Dermis blood vessel endothelial cell (primary cell): ENCODE measurements around the gene PKD2L2. TPM values are rescaled to one million over a fixed set of nuclear protein-coding genes. Genes with fewer than 3 reads are reported as not detected.
"Not testable (repeated sequence)": the region's sequence is repeated elsewhere in the genome, so short reads cannot be mapped to it uniquely, and the experiment has no call there.

Source experiments
- DNase-seq: peaks from one replicate; pipeline ENCODE4 v3.0.0; 2010
- total RNA-seq: library from RNA; depleted of rRNA; stranded (reverse); fragments of >200 nt; gene quantifications from 2 replicates; pipeline ENCODE4 v1.2.3, GENCODE V29; 2014

PKD2L2 gene
- total RNA-seq, 1 donor from 2014 or later, result 0.17 TPM

DNA sequence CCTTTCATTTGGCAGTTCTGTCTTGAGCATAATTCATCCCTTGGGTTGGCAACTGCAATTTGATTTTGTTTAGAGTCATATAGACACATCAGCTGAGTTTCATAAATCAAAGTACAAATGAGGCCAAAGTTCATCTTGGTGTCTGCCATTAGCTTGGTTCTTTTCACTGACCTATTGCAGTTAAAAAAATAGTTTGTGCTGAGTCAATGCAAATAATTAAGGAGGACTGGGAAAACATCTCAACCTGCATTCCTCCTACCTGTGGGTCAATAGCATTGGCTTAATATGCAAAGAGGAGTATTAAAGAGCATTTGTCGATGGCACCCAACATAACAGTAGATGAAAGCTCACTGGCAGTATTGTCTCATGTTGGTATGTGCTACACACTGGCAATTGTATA, 1.6 kb downstream of the PKD2L2 start:
- no peak for DNase-seq

DNA sequence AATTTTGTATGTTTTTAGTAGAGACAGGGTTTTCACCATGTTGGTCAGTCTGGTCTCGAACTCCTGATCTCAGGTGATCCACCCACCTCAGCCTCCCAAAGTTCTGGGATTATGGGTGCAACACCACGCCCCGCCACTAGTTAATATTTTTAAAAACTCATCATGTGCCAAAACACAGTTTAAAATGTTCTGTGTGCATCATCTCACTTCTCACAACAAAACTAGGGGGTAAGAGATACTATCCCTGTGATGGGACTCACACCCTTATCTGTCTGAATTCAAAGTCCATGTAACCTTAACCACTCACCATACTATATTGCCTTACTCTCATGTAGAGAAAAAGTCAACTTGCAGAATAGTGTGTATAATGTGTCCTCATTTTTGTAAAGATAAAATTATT, 2.6 kb downstream of the PKD2L2 start:
- no peak for DNase-seq

DNA sequence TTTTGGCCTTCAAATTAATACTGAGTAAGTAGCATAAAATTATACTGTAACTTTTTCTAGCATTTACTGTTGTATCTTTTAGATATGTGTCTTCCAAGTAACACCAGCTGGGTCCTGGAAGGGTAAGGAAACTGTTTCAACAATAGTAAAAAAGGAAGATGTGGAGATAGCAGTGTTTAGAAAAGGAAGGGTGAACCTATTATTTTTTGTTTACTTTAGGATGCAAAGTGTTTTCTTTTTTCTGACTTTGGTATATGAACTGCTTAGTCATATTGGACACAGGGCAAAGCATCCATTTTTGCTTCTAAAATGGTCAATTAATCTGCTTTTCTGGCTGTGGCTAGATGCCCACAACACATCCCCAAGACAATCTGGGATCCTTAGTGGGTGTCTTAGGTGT, 5.3 kb downstream of the PKD2L2 start:
- DNase-seq, result peak; percentile 19

DNA sequence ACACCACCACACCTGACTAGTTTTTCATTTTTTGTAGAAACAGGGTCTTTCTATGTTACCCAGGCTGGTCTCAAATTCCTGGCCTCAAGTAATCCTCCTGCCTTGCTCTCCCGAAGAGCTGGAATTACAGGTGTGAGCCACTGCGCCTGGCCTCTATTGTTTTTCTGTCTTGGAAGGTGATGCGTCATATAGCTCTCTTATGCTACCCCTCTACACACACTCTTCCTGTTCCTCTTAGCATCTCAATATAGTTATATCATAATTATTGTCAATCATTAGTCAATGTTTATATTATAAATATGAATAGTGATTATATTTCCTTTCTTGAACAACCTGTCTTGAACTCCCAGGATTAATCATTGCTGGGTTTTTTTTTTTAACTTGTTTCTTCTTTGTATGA, 7.3 kb downstream of the PKD2L2 start:
- DNase-seq, result peak; percentile 71

DNA sequence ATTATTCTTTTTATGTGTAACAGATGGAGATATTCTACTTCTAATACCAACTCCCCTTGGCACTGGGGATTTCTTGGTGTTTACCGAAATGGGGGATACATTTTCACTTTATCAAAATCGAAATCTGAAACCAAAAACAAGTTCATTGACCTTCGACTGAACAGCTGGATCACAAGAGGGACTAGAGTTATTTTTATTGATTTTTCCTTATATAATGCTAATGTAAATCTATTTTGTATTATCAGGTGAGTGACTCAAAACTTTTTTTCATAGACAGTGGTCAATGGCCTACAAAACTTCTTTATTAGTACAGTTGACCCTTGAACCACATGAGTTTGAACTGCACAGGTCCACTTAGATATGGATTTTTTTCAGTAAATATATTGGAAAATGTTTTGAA, 10.2 kb downstream of the PKD2L2 start:
- DNase-seq, result no peak

DNA sequence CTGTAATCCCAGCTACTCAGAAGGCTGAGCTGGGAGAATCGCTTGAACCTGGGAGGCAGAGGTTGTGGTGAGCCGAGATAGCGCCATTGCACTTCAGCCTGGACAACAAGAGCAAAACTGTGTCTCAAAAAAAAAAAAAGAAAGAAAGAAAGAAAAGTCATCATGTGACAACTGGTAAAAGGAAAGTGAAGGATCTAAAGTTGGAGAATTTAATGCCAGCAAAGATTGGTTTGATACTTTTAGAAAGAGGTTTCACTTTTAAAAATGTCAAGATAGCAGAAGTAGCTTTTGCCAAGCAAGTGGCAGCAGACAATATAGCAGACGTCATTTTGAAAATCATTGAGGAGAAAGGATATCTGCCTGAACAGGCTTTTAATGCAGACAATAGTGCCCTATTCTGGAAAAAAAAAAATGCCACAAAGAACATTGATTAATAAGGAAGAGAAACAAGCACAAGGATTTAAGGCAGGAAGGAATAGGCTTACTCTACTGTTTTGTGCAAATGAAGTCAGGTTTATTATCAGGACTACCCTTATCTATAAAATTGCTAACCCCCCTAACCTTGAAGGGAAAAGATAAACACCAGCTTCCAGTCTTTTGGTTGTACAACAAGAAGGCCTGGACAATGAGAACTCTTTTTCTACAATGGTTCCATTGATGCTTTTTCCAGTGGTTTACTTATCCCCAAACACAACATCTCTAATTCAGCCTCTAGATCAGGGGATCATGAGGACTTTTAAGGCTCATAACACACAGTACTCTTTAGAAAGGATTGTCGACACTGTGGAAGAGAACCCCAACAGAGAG, 12.0 kb downstream of the PKD2L2 start:
- DNase-seq, result no peak

DNA sequence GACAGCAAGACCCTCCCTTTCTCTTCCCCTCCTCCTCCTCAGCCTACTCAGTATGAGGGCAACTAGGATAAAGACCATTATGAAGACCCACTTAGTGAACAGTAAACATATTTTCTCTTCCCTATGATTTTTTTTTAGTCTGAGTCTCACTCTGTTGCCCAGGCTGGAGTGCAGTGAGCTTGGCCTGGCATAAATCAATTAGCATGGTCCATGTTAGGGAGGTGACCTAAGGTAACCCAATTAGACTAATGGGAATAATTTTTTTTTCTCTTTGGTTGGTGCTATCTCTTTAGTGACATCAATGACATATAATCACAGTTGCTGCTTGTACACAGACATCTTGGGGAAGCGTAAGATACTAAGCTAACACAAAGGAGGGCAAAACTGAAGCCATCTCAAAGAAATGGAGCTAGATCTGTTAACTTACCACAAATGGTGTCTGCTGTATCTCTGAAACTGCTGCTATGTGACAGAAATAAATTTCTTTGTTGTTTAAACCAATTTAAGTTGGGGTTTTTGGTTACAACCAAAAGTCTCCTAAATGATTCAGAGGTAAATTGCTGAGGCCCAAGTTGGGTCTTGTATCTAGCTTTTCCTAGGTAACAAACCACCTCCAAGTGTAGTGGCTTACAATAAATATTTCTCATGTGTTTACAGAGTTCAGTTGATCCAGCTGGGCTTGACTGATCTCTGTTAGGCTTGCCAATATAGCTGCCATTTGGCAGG, 13.3 kb downstream of the PKD2L2 start:
- DNase-seq, result no peak

DNA sequence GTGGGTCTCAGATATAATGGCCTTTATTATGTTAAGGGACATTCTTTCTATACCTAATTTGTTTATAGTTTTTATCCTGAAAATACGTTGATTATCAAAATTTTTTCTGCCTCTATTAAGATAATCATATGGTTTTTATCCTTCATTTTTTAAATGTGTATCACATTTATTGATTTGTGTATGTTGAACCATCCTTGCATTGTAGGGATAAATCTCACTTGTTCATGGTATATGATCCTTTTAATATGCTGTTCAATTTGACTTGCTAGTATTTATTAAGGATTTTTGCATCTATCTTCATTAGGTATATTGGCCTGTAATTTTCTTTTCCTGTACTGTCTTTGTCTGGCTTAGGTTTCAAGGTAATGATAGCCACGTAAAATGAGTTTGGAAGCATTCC, 25.5 kb downstream of the PKD2L2 start:
- no peak for DNase-seq

DNA sequence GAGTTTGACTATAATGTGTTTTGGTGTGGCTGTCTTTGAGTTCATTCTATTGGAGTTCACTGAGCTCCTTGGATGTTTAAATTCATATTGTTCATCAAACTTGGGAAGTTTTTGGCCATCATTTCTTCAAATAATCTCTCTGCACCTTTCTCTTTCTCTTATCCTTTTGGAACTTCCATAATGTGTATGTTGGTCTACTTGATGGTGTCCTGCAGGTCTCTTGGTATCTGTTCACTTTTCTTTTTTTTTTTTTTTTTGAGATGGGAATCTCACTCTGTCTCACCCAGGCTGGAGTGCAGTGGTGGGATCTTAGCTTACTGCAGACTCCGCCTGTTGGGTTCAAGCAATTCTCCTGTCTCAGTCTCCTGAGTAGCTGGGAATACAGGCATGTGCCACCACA, 27.7 kb downstream of the PKD2L2 start:
- no peak for DNase-seq

DNA sequence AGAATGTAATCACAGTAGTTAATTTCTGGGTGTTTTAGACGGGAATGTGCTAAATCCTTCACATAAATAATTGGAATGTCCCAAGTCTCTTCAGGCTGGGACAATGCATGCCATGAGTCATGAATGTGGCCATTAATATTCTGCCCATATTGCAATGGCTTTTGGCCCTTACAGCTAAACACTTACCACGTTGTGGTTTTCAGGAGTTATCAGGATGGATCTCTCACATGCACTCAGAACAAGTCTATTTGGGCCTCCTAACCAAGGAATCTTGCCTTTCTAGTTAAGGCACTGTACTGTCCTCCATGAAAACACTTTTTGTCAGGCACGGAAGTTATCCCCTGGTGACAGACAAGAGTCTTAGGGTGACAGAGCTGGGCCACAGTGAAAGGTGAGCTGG, 32.7 kb downstream of the PKD2L2 start:
- no peak for DNase-seq

DNA sequence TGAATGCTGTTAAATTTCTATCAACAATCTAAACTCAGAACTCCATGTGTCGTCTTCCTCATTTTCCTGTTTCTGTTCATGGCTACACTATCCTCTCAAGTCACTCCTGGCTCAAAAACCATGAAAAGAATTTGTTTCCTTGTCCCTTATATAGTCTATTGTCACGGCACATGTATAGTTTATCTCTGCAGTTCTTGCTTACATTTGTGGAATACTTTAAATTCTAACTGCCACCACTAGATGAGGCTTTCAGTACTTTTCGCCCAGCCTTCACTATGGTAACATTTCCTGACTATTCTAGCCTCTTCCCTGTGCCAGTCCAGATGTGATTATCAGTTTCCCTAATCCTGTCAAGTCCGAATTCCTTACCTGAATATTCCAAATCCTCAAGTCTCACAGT, 34.6 kb downstream of the PKD2L2 start:
- DNase-seq, result peak; percentile 53

DNA sequence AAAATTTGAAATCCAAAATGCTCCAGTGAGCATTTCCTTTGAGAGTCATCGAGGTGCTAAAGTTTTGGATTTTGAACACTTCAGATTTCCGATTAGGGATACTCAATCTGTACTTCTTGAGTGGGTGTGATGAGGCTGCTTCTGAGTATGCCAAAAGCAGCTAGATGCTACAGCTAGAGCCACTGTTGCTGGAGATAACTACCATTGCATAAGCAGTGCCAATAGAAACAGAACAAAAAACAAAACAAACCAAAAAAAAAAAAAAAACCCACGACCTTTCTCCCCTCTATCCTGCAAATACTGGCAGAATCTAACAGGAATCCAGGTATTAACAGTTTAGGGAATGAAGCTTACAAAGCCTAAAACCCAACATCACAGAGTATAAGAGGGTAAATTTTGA, 43.5 kb downstream of the PKD2L2 start:
- no peak for DNase-seq

DNA sequence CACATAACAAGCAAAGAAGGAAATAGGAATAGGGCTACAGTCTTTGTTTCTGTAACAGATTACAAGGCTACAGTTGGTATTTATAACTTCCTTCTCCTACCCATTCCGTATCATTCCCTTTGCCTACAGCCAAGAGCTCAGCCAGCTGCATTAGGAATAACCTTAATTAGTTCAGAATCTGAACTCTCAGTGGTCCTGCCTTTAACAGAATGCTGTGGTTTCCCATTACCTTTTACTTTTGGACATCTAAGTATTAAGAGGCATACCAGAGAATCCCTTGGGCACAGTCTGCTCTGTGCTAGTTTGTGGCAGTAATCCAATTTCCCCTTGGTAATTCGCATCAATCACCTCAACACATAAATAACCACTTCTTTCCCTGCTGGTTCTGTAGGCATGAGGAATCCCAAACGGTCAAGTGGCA, 44.2 kb downstream of the PKD2L2 start:
- DNase-seq, result peak; percentile 21

DNA sequence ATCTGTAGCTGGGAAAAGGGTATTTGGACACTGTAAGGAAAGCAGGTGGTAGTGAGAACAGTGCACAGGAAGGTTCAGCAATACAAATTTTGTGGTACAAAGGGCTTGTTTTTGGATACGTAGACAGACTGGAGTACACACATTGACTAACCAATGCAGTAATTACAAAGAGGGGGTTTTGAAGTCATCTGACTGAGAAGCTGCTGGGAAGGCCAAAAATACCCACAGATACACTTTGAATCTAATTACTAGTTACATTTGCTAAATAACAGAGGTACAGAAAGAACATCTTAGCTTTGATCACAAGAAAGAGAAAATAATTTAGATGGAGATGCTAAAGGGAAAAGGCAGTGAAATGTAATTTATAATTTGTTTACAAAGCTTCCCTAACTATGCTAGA, 45.9 kb downstream of the PKD2L2 start:
- DNase-seq, result no peak

DNA sequence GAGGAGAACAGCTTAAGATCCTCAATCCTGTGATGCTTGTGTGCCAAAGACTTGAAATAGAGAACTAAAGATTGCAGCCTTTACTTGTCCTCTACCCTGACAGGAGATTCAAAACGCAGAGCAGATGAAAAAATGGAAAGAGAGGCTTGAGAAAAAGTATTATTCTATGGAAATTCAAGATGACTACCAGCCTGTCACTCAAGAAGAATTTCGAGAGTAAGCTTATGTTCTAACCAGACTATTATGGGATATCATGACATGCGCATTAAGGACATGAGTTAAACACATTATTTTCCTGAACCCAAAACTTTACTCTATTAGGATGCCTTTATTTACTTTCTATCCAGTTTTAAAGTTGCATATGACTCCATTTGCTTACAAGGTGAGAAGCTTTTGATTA, 46.4 kb downstream of the PKD2L2 start:
- DNase-seq, result no peak

DNA sequence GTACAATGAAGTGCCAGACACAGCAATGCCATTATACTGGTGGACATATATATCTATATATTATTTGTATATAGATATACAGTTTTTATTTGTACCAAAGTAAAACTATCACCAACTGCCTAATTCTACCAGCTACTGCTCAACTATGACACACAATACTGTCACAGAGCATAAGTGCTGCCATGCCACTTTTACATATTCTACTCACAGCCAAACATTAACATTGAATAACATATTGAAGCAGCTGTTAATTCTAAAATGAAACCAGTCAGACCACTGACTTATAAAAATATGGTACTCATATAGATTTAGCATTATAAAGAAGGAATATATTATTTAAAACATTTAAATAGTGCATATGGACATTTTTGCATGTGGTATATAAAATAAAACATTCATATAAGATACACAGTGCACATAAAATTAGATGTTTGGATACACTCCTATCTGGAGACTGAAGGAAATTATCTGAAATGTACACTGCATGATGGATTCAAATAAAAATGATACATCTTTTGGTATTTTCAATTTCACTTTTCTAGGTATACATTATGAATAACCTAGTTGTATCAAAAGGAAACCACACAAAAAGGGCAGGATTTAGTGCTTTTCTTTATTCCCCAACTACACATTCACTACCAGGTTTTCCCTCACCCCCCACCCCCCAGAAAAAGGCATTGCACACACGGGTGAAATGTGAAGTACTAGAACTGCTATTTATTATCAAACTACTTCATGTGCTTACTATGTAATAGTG, 48.9 kb downstream of the PKD2L2 start:
- DNase-seq, result no peak

DNA sequence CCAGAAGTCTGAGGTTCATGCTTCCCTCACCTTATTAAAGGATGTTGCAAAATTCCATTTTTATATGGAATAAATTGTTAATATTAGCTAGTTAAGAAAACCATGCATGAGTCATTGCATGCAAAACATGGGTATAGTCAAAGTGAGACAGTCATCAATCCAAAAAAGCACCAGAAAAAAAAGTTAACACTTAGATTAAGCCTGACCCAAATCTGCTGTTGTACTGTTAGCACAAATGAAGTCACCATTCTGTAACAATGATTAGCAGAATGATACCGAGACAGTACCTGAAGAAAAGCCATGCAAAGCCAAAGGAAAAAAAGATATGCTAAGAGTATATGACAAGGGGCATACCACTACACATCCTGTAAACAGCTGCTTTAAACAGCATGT, 49.5 kb downstream of the PKD2L2 start:
- DNase-seq, result no peak

DNA sequence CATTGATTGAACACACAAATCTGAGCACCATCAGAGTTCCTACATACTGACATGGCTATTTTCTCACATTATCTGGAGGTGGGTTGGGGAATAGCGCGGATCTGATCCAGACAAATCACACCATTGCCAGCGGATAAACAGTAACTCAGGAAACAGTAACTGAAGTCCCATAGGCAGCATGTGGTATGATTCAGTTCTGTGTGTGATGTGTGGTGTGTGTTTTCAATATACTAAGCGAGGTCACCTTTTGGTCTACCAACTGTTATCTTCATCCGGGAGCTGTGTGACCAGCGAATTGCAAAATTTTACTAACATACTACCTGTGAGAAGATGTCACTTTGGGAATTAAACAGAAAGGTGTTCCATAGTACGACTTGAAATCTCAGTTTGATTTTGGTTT, 50.1 kb downstream of the PKD2L2 start:
- no peak for DNase-seq

DNA sequence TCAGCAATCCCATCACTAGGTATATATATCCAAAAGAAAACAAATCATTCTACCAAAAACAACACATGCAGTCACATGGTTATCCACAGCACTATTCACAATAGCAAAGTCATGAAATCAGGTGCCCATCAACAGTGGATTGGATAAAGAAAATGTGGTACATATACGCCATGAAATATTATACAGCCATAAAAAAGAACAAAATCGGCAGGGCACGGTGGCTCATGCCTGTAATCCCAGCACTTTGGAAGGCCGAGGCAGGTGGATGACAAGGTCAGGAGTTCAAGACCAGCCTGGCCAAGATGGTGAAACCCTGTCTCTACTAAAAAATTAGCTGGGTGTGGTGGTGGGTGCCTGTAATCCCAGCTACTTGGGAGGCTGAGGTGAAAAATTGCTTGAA, 55.0 kb downstream of the PKD2L2 start:
- DNase-seq, result not testable (repeated sequence)

DNA sequence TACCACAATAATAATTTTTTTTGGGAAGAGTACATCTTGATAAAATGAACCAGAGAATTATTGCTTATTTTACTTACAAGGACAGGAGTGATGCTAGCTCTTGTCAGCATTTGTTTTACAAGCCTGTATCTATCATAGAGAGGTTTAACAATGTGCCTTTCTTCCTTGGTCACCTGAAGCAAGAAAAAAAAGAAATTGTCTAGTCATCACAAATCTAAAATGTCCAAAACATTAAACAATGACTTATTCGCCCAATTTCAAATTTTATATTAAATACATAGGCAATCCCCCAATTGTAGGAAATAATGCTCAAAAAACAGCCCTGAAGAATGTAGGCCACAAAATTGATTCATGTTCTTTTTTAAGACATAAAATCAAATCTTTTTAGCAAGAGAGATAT, 56.6 kb downstream of the PKD2L2 start:
- DNase-seq, result no peak

DNA sequence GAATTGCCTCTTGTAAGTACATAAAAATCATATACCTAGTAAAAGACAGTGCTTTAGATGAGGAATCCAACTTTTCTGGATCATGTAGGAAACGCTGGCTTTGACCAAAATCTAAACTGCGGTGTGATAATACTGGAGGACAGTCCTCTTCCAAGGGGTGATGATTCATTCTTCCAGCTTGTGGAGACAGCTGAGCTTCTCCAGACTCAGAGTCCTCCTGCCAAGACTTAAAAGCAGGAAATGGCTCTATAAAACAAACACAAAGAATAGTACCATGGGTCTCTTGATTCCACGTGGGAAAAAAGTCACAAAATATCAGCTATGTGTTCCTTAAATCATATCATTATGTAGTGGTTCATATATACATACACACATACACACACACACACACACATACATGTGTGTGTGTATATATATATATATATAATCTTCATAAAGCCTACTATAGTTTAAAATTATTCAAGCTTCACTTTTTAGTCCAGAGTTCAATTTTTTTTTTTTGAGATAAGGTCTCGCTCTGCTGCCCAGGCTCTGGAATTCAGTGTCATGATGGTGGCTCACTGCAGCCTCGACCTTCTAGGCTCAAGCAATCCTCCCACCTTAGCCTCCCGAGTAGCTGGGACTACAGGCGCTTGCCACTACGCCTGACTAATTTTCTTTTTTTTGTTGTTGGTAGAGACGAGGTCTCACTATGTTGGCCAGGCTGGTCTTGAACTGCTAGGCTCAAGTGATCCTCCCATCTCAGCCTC, 65.0 kb downstream of the PKD2L2 start:
- DNase-seq, result peak; percentile 90

DNA sequence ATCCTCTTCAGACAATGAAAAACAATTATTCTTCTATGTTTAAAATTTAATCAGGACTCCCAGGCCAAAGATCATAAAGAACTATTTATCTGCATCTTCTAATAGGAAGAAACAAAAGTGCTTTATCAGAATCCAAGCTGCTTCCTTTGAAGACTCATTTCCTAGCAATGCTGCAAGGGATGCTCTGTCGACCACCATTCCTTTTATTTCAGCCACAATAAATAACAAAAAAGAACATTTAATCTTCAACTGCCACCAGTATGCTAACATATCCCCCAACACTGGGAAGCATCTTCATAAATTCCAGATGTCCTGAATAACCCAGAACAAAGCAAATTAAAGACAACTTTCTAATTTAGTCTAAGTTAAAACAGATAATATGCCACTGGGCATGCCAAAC, 68.7 kb downstream of the PKD2L2 start:
- peak; percentile 54 for DNase-seq

DNA sequence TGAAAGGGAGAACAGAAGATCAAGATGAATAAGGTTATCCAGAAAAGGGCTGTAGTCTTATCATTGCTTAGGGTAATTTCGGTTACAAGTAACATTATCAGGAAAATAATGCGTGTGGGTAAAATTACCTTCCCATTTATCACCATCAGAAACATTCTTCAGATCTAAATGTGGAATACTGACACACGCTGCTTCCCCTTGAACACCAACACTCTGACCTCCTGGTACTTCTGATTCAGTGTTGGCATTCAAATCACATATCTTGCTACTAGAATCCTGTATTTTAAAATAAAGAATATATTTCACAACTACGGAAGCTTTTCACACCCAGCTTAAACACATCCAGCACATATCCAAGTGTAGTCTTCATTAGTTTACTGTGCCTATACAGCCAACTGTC, 70.2 kb downstream of the PKD2L2 start:
- no peak for DNase-seq
